K562 (cell line): ENCODE data around the gene MVB12B. TPM values are rescaled to one million over a fixed set of nuclear protein-coding genes. Genes with fewer than 3 reads are reported as not detected.

Experiments
- ATAC-seq: fragments of 200-7000 bp; cut with Tn5 transposase; 3 replicates; pipeline ENCODE4 v1.9.1; 2020; ENCODE audit warnings: moderate library complexity
- BruUV-seq: library from RNA; stranded (reverse); fragments of 400-500 nt; replicated peaks from 2 replicates; lab custom pipeline; 2021; lab: Mats Ljungman, UMichigan
- CTCF ChIA-PET: fragments of 300-600 bp; formaldehyde crosslinking; extraction: SDS; loops from one replicate; lab custom pipeline; 2021; ENCODE audit warnings: low intra/inter-chr PET ratio; lab: Yijun Ruan, JAX
- POLR2A ChIA-PET: fragments of 300-600, 350-650 bp; sonication (Branson Sonifier 250); formaldehyde crosslinking; extraction: SDS; loops from one replicate; lab custom pipeline; 2021; ENCODE audit warnings: antibody characterized with exemption, inconsistent platforms; lab: Yijun Ruan, JAX
- DNase-seq, 4 experiments: peaks; one replicate each; pipeline versions ENCODE4 v3.0.0 to v3.0.0-alpha.2; 2011 to 2018; ENCODE audit warnings: low spot score in 3 of 4, mixed read lengths in 3 of 4; ENCODE audit errors: extremely low read depth in 1 of 4
- FAIRE-seq: peaks from 2 replicates; lab custom pipeline; 2011; peaks lifted over from hg19 to GRCh38; lab: Jason Lieb, UNC
- H2AFZ ChIP-seq: 2 replicates; pipeline ENCODE4 v1.6.0; 2011; ENCODE audit warnings: low read depth, low read length, control low read depth, inconsistent platforms
- H3K27ac ChIP-seq: fragments of 200-600 bp; 3 replicates; pipeline ENCODE4 v1.8.0; 2011; ENCODE audit warnings: low read depth, mild to moderate bottlenecking, control low read depth, inconsistent platforms, low read length, moderate library complexity, mixed read lengths; ENCODE audit errors: extremely low read depth
- H3K27me3 ChIP-seq, 2 experiments: fragments of 300-600 bp in 1 of 2; 2 replicates in 1 of 2; 3 replicates in 1 of 2; pipeline versions ENCODE4 v1.6.0 to v1.8.0; 2011; ENCODE audit warnings: inconsistent platforms in 2 of 2, low read length in 2 of 2, mild to moderate bottlenecking in 1 of 2, mixed read lengths in 1 of 2, moderate library complexity in 1 of 2; ENCODE audit not compliant: control insufficient read depth in 2 of 2, insufficient read depth in 2 of 2
- H3K36me3 ChIP-seq: fragments of 300-600 bp; 3 replicates; pipeline ENCODE4 v1.8.0; 2011; ENCODE audit warnings: mild to moderate bottlenecking, low read length, inconsistent platforms; ENCODE audit not compliant: control insufficient read depth, insufficient read depth
- H3K4me1 ChIP-seq, 2 experiments: fragments of 200-600 bp in 1 of 2; replicated peaks in 1 of 2; 2 replicates in 1 of 2; 3 replicates in 1 of 2; pipeline versions ENCODE4 v1.5.1 to v1.8.0; 2011; ENCODE audit warnings: inconsistent platforms in 2 of 2, low read length in 2 of 2, mild to moderate bottlenecking in 1 of 2, mixed read lengths in 1 of 2, moderate library complexity in 1 of 2; ENCODE audit not compliant: control insufficient read depth in 2 of 2, insufficient read depth in 2 of 2
- H3K4me2 ChIP-seq: 2 replicates; pipeline ENCODE4 v1.6.1; 2011; ENCODE audit warnings: low read length, control low read depth, inconsistent platforms, mixed read lengths; ENCODE audit not compliant: insufficient read depth
- H3K4me3 ChIP-seq: fragments of 200-600 bp; sonication (generic), shearing (Covaris generic); 2 replicates; pipeline ENCODE4 v1.5.1; 2016; ENCODE audit warnings: control low read depth, inconsistent platforms
- H3K79me2 ChIP-seq: fragments of 200-600 bp; 3 replicates; pipeline ENCODE4 v1.8.0; 2011; ENCODE audit warnings: low read length, inconsistent platforms; ENCODE audit not compliant: control insufficient read depth, insufficient read depth
- H3K9ac ChIP-seq, 2 experiments: 2 replicates each; pipeline versions ENCODE4 v1.6.0 to v1.6.1; 2011; ENCODE audit warnings: low read depth in 2 of 2, low read length in 2 of 2, control low read depth in 1 of 2, inconsistent platforms in 1 of 2, mild to moderate bottlenecking in 1 of 2, mixed read lengths in 1 of 2; ENCODE audit not compliant: insufficient read depth in 1 of 2
- H3K9me1 ChIP-seq: one replicate; pipeline ENCODE4 v1.6.0; 2011; ENCODE audit warnings: inconsistent platforms, mild to moderate bottlenecking, low read length, moderate library complexity; ENCODE audit not compliant: control insufficient read depth, insufficient read depth
- H3K9me3 ChIP-seq: replicated peaks from 2 replicates; pipeline ENCODE4 v1.5.1; 2011; ENCODE audit warnings: low read depth, low read length, inconsistent platforms; ENCODE audit not compliant: control insufficient read depth, insufficient read depth
- H4K20me1 ChIP-seq: replicated peaks from 2 replicates; pipeline ENCODE4 v1.6.1; 2011; ENCODE audit warnings: low read length, inconsistent platforms, mixed read lengths; ENCODE audit not compliant: control insufficient read depth, insufficient read depth
- ELF4 ChIP-seq: fragments of 450-650 bp; formaldehyde crosslinking; IDR thresholded peaks from 2 replicates; pipeline ENCODE4 v1.4.0; 2022; ENCODE audit warnings: missing genetic modification characterization
- GATAD2B ChIP-seq: fragments of 450-650 bp; IDR thresholded peaks from 2 replicates; pipeline ENCODE4 v1.6.1; 2017; ENCODE audit warnings: mild to moderate bottlenecking, borderline replicate concordance
- GTF2E2 ChIP-seq: fragments of 200-800 bp; sonication (Bioruptor generic); IDR thresholded peaks from 2 replicates; pipeline ENCODE4 v1.6.1; 2016; ENCODE audit warnings: missing genetic modification characterization, missing compliant biosample characterization
- SAFB2 ChIP-seq: fragments of 200-400 bp; formaldehyde crosslinking; IDR thresholded peaks from 2 replicates; pipeline ENCODE4 v1.6.1; 2018; ENCODE audit warnings: borderline replicate concordance, low read length, low read depth, moderate library complexity; ENCODE audit not compliant: severe bottlenecking
- ZNF76 ChIP-seq: fragments of 250-450 bp; sonication (Bioruptor Pico); IDR thresholded peaks from 2 replicates; pipeline ENCODE4 v1.4.0; 2020; ENCODE audit warnings: mild to moderate bottlenecking, moderate library complexity, borderline replicate concordance
- WGBS: fragments of 100-300 bp; shearing (Covaris generic); methylation state at CpG from one replicate; pipeline ENCODE4 v1.1.6; 2016; ENCODE audit warnings: low coverage, mixed read lengths; ENCODE audit not compliant: insufficient coverage; ENCODE audit errors: missing lambda C conversion rate; 5-methylcytosine and 5-hydroxymethylcytosine counted together
- in situ Hi-C: fragments of 300-500 bp; cut with MboI; formaldehyde crosslinking; loops from 4 replicates; pipeline ENCODE4 v1.15.0; 2018; ENCODE audit warnings: inconsistent platforms, mixed read lengths
- intact Hi-C: fragments of 100-400 bp; cut with micrococcal nuclease; formaldehyde crosslinking; loops from 2 replicates; pipeline ENCODE4 v1.14.2; 2022
- polyA plus RNA-seq, 8 experiments: library from polyadenylated mRNA; depleted of rRNA in 4 of 8; stranded (reverse) in 5 of 8; unstranded in 3 of 8; fragments of >200 nt; fragmentation: Nextera tagmentation in 2 of 8; fragmentation: Illumina TruSeq in 1 of 8; extraction: Ambion mirVana in 2 of 8; extraction: Trizol in 1 of 8; gene quantifications; 2 replicates each; pipeline versions ENCODE4 v1.2.1 to v1.2.3, GENCODE V29; 2011 to 2014; ENCODE audit warnings: inconsistent platforms in 1 of 8, missing spikeins in 1 of 8
- total RNA-seq, 7 experiments: library from RNA; depleted of rRNA in 6 of 7; stranded (reverse); fragments of >200 nt in 6 of 7; fragmentation: Illumina TruSeq in 2 of 7; extraction: Trizol in 2 of 7; gene quantifications; 2 replicates each; pipeline versions ENCODE4 v1.2.1 to v1.2.3, GENCODE V29; 2011 to 2021; ENCODE audit warnings: low replicate concordance in 1 of 7
- TF ChIP-seq, protein P1 (sequence below), 2 experiments: fragments of 450-650 bp in 1 of 2; sonication (generic) in 1 of 2; formaldehyde crosslinking in 1 of 2; IDR thresholded peaks; 2 replicates each; pipeline versions ENCODE4 v1.7.1 to v1.9.0; 2016 to 2022; ENCODE audit warnings: inconsistent platforms in 1 of 2, mild to moderate bottlenecking in 1 of 2, missing genetic modification reagents in 1 of 2

MVB12B gene
- total and polyA plus RNA-seq, 9 of the 15 experiments (the other 6 are each of a cell fraction or from before 2014, with no cell fraction given) = not detected

DNA sequence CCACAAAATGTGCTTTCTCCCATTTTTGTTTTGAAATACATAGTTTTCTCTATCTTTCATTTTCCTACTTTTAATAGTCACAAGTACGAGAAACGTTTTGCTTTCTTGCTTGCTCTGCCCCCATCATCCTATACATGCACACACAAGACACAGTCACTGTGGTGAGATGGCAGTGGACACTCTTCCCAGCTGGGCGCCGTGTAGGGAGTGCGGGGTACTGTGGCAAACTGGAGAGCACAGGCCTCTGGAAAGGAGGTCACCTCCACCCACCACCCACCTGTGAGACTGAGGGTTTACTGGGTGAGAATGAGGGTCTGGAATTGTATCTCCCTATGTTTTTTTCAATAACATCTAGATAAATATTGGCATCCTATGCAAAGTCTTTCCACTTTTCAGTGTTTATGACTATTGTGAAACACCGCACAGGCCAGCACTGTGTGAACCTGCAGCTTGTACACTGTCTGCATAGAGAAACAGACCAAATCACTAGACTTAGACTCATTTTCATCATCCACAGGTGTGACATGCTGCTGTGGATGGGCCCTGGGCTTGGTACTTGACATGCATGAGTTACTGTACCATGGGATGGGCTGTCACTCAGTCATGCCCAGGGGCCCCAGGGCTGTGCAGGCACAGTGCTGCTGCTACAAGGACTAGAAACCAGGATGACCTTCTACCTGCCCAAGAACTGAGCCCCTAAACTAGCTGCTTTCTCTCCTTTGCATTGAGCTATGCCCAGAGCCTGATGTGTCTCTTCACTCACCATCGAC lies 169.0 kb downstream of the MVB12B start:
- no peaks in the 10 kb centered on the region for H3K79me2 ChIP-seq
- H3K4me2 ChIP-seq = no peak overlapping the region
- H3K9me3 ChIP-seq = no peaks in the 10 kb centered on the region
- 3% methylated on average over 6 of the region's 7 CpGs for WGBS
- intact Hi-C loops (loop anchor here (10.0 kb wide), 2 partner anchors 61 to 931 kb away; no protein-coding TSS in a partner anchor), in situ Hi-C loops (loop anchor here (25.0 kb wide), 1 partner anchor 1233 kb away; the partner anchor contains the start of gene GAPVD1)
- peaks cover 17% of the 10 kb centered on the region; the same call in 1 of the 2 replicates for H4K20me1 ChIP-seq
- H3K27me3 ChIP-seq = peaks cover 3 to 31% of the 10 kb centered on the region in 2 experiments; a peak in 4 of 5 replicates
- no TSS peak for BruUV-seq
- peaks cover 0 to 14% of the 10 kb centered on the region in 2 experiments; a peak in 2 of 5 replicates for H3K4me1 ChIP-seq
- no peak overlapping the region for H3K9ac ChIP-seq
- ATAC-seq (no peak), FAIRE-seq (no peak), DNase-seq (no peak)
- no peak overlapping the region for H3K27ac ChIP-seq
- no peak for TF ChIP-seq SAFB2
- no peak for TF ChIP-seq GTF2E2 (tag)
- TF ChIP-seq, protein P1, sequence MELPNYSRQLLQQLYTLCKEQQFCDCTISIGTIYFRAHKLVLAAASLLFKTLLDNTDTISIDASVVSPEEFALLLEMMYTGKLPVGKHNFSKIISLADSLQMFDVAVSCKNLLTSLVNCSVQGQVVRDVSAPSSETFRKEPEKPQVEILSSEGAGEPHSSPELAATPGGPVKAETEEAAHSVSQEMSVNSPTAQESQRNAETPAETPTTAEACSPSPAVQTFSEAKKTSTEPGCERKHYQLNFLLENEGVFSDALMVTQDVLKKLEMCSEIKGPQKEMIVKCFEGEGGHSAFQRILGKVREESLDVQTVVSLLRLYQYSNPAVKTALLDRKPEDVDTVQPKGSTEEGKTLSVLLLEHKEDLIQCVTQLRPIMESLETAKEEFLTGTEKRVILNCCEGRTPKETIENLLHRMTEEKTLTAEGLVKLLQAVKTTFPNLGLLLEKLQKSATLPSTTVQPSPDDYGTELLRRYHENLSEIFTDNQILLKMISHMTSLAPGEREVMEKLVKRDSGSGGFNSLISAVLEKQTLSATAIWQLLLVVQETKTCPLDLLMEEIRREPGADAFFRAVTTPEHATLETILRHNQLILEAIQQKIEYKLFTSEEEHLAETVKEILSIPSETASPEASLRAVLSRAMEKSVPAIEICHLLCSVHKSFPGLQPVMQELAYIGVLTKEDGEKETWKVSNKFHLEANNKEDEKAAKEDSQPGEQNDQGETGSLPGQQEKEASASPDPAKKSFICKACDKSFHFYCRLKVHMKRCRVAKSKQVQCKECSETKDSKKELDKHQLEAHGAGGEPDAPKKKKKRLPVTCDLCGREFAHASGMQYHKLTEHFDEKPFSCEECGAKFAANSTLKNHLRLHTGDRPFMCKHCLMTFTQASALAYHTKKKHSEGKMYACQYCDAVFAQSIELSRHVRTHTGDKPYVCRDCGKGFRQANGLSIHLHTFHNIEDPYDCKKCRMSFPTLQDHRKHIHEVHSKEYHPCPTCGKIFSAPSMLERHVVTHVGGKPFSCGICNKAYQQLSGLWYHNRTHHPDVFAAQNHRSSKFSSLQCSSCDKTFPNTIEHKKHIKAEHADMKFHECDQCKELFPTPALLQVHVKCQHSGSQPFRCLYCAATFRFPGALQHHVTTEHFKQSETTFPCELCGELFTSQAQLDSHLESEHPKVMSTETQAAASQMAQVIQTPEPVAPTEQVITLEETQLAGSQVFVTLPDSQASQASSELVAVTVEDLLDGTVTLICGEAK (IDR thresholded peaks at IDR 0.05) = no peak
- TF ChIP-seq, protein P1 (CRISPR knock-in tag; IDR thresholded peaks at IDR 0.05) = no peak
- TF ChIP-seq GATAD2B = no peak
- TF ChIP-seq ZNF76 (CRISPR knock-in tag) = no peak
- TF ChIP-seq ELF4 (CRISPR knock-in tag) = no peak
- CTCF ChIA-PET = no interaction called here
- no peak overlapping the region for H3K4me3 ChIP-seq
- POLR2A ChIA-PET = no interaction called here
- H2AFZ ChIP-seq = no peak overlapping the region
- no peaks in the 10 kb centered on the region for H3K9me1 ChIP-seq
- H3K36me3 ChIP-seq = no peaks in the 10 kb centered on the region
